Activated naive CD4-positive, alpha-beta T cell treated with anti-CD3 and anti-CD28 coated beads, Interleukin-2, amount 50 U/mL, for 24 hours (primary cell): ENCODE results near the gene ATG101.
A peak's percentile ranks its signal among the peaks of the same experiment; 100 is the strongest.

ENCODE experiments used
- H3K27ac Mint-ChIP-seq: one replicate; pipeline ENCODE4 v1.8.0; 2021; ENCODE audit warnings: mild to moderate bottlenecking, mixed read lengths
- H3K27me3 Mint-ChIP-seq: one replicate; pipeline ENCODE4 v1.8.0; 2021; ENCODE audit warnings: mixed read lengths
- H3K36me3 Mint-ChIP-seq: one replicate; pipeline ENCODE4 v1.8.0; 2021; ENCODE audit warnings: mixed read lengths
- H3K4me1 Mint-ChIP-seq: one replicate; pipeline ENCODE4 v1.8.0; 2021; ENCODE audit warnings: mixed read lengths
- H3K4me3 Mint-ChIP-seq: one replicate; pipeline ENCODE4 v1.8.0; 2021; ENCODE audit warnings: mild to moderate bottlenecking, mixed read lengths
- H3K9me3 Mint-ChIP-seq: one replicate; pipeline ENCODE4 v1.8.0; 2021; ENCODE audit warnings: mixed read lengths

The ATG101 gene

GRCh38 chr12:52060498-52061177, 9.1 kb upstream of the ATG101 start:
- Mint-ChIP-seq H3K36me3 (no peaks in the 10 kb centered on the region), H3K4me3 (no peak overlapping the region), H3K27me3 (no peaks in the 10 kb centered on the region), H3K9me3 (no peaks in the 10 kb centered on the region), H3K27ac (no peak overlapping the region), H3K4me1 (peaks cover 3% of the 10 kb centered on the region)

- H3K4me3 Mint-ChIP-seq: no peak overlapping the region
- no peaks in the 10 kb centered on the region for H3K4me1 Mint-ChIP-seq
- no peaks in the 10 kb centered on the region for H3K27me3 Mint-ChIP-seq
- H3K36me3 Mint-ChIP-seq: no peaks in the 10 kb centered on the region
- no peaks in the 10 kb centered on the region for H3K9me3 Mint-ChIP-seq
- H3K27ac Mint-ChIP-seq: no peak overlapping the region
These were observed 8.2 kb upstream of the ATG101 start for GRCh38 chr12:52061470-52062166.

- no peak overlapping the region for H3K27ac Mint-ChIP-seq
- no peaks in the 10 kb centered on the region for H3K27me3 Mint-ChIP-seq
- H3K4me1 Mint-ChIP-seq: no peaks in the 10 kb centered on the region
- H3K36me3 Mint-ChIP-seq: no peaks in the 10 kb centered on the region
- H3K4me3 Mint-ChIP-seq: no peak overlapping the region
- H3K9me3 Mint-ChIP-seq: no peaks in the 10 kb centered on the region
These were observed 7.4 kb upstream of the ATG101 start for GRCh38 chr12:52062167-52063081.

- Mint-ChIP-seq H3K4me3 (no peak overlapping the region), H3K27me3 (no peaks in the 10 kb centered on the region), H3K4me1 (no peaks in the 10 kb centered on the region), H3K27ac (no peak overlapping the region), H3K36me3 (no peaks in the 10 kb centered on the region), H3K9me3 (no peaks in the 10 kb centered on the region)
These were observed 6.5 kb upstream of the ATG101 start for GRCh38 chr12:52063082-52063924.

- H3K4me3 Mint-ChIP-seq: no peak overlapping the region
- no peaks in the 10 kb centered on the region for H3K9me3 Mint-ChIP-seq
- no peaks in the 10 kb centered on the region for H3K27me3 Mint-ChIP-seq
- H3K4me1 Mint-ChIP-seq: peaks cover 2% of the 10 kb centered on the region
- no peaks in the 10 kb centered on the region for H3K36me3 Mint-ChIP-seq
- H3K27ac Mint-ChIP-seq: no peak overlapping the region
These were observed 5.7 kb upstream of the ATG101 start for GRCh38 chr12:52063981-52064649.

GRCh38 chr12:52066346-52067080, 3.3 kb upstream of the ATG101 start:
- Mint-ChIP-seq H3K27ac (no peak overlapping the region), H3K27me3 (no peaks in the 10 kb centered on the region), H3K4me1 (peaks cover 23% of the 10 kb centered on the region), H3K9me3 (no peaks in the 10 kb centered on the region), H3K36me3 (peaks cover 2% of the 10 kb centered on the region), H3K4me3 (no peak overlapping the region)

- no peak overlapping the region for H3K4me3 Mint-ChIP-seq
- H3K9me3 Mint-ChIP-seq: no peaks in the 10 kb centered on the region
- no peaks in the 10 kb centered on the region for H3K27me3 Mint-ChIP-seq
- H3K27ac Mint-ChIP-seq: no peak overlapping the region
- H3K4me1 Mint-ChIP-seq: peaks cover 26% of the 10 kb centered on the region
- peaks cover 2% of the 10 kb centered on the region for H3K36me3 Mint-ChIP-seq
These were observed 2.8 kb upstream of the ATG101 start for GRCh38 chr12:52067081-52067374.

- Mint-ChIP-seq H3K27me3 (no peaks in the 10 kb centered on the region), H3K4me1 (peaks cover 52% of the 10 kb centered on the region), H3K9me3 (no peaks in the 10 kb centered on the region), H3K36me3 (peaks cover 9% of the 10 kb centered on the region), H3K4me3 (peak overlapping the region; percentile 98), H3K27ac (peak overlapping the region; percentile 99)
These were observed 577 bp downstream of the ATG101 start for GRCh38 chr12:52070185-52070925.

GRCh38 chr12:52073531-52074381, 4.0 kb downstream of the ATG101 start:
- Mint-ChIP-seq H3K4me3 (peak overlapping the region; percentile 4), H3K9me3 (no peaks in the 10 kb centered on the region), H3K36me3 (peaks cover 13% of the 10 kb centered on the region), H3K4me1 (peaks cover 64% of the 10 kb centered on the region), H3K27ac (peak overlapping the region; percentile 48), H3K27me3 (no peaks in the 10 kb centered on the region)

GRCh38 chr12:52074971-52075724, 5.4 kb downstream of the ATG101 start:
- H3K4me3 Mint-ChIP-seq: no peak overlapping the region
- H3K27ac Mint-ChIP-seq: no peak overlapping the region
- H3K4me1 Mint-ChIP-seq: peaks cover 55% of the 10 kb centered on the region
- no peaks in the 10 kb centered on the region for H3K9me3 Mint-ChIP-seq
- peaks cover 15% of the 10 kb centered on the region for H3K36me3 Mint-ChIP-seq
- no peaks in the 10 kb centered on the region for H3K27me3 Mint-ChIP-seq

GRCh38 chr12:52076811-52077210, 7.0 kb downstream of the ATG101 start:
- Mint-ChIP-seq H3K27me3 (no peaks in the 10 kb centered on the region), H3K4me1 (peaks cover 44% of the 10 kb centered on the region), H3K9me3 (no peaks in the 10 kb centered on the region), H3K36me3 (peaks cover 13% of the 10 kb centered on the region), H3K27ac (no peak overlapping the region), H3K4me3 (no peak overlapping the region)

- peaks cover 12% of the 10 kb centered on the region for H3K36me3 Mint-ChIP-seq
- peaks cover 40% of the 10 kb centered on the region for H3K4me1 Mint-ChIP-seq
- no peak overlapping the region for H3K4me3 Mint-ChIP-seq
- no peaks in the 10 kb centered on the region for H3K27me3 Mint-ChIP-seq
- no peaks in the 10 kb centered on the region for H3K9me3 Mint-ChIP-seq
- H3K27ac Mint-ChIP-seq: no peak overlapping the region
These were observed 8.5 kb downstream of the ATG101 start for GRCh38 chr12:52078276-52078675.
